ENCODE measurements around the gene FBXW8.
A peak's percentile ranks its signal among the peaks of the same experiment; 100 is the strongest.

The FBXW8 gene

GRCh38 chr12:117024961-117025480, 114.3 kb downstream of the FBXW8 start:
- TF ChIP-seq CTCF (IDR thresholded peaks at IDR 0.05; ENCODE audit: low read depth, low read length, missing control alignments), result no peak
- no peak for DNase-seq (ENCODE audit: extremely low read depth, low read depth)
- H3K4me3 ChIP-seq (replicated peaks; ENCODE audit: low read depth, low read length), result no peak overlapping the region

GRCh38 chr12:117025481-117026151, 114.9 kb downstream of the FBXW8 start:
- no peak overlapping the region for H3K4me3 ChIP-seq (replicated peaks; ENCODE audit: low read depth, low read length)
- peak; percentile 85 for TF ChIP-seq CTCF (IDR thresholded peaks at IDR 0.05; ENCODE audit: low read depth, low read length, missing control alignments)
- DNase-seq (ENCODE audit: extremely low read depth, low read depth), result peak; percentile 33

- no peak for TF ChIP-seq CTCF (IDR thresholded peaks at IDR 0.05; ENCODE audit: low read depth, low read length, missing control alignments)
- DNase-seq (ENCODE audit: extremely low read depth, low read depth), result no peak
- no peak overlapping the region for H3K4me3 ChIP-seq (replicated peaks; ENCODE audit: low read depth, low read length)
Measured at GRCh38 chr12:117026343-117026742, 115.6 kb downstream of the FBXW8 start.

GRCh38 chr12:117026921-117027250, 116.1 kb downstream of the FBXW8 start:
- DNase-seq (ENCODE audit: extremely low read depth, low read depth), result no peak
- TF ChIP-seq CTCF (IDR thresholded peaks at IDR 0.05; ENCODE audit: low read depth, low read length, missing control alignments), result no peak
- H3K4me3 ChIP-seq (replicated peaks; ENCODE audit: low read depth, low read length), result no peak overlapping the region

- DNase-seq (ENCODE audit: extremely low read depth, low read depth), result no peak
- no peak for TF ChIP-seq CTCF (IDR thresholded peaks at IDR 0.05; ENCODE audit: low read depth, low read length, missing control alignments)
- no peak overlapping the region for H3K4me3 ChIP-seq (replicated peaks; ENCODE audit: low read depth, low read length)
Measured at GRCh38 chr12:117027251-117028086, 116.7 kb downstream of the FBXW8 start.

- no peak for DNase-seq (ENCODE audit: extremely low read depth, low read depth)
- no peak for TF ChIP-seq CTCF (IDR thresholded peaks at IDR 0.05; ENCODE audit: low read depth, low read length, missing control alignments)
- no peak overlapping the region for H3K4me3 ChIP-seq (replicated peaks; ENCODE audit: low read depth, low read length)
Measured at GRCh38 chr12:117028254-117028653, 117.5 kb downstream of the FBXW8 start.
